Subcutaneous abdominal adipose tissue (tissue), 5 donors: ENCODE data around the gene NTSR1.

Source experiments
- H3K27ac ChIP-seq: one replicate; pipeline ENCODE4 v1.7.0; 2013; ENCODE audit warnings: low read depth, mild to moderate bottlenecking, inconsistent platforms, low read length, moderate library complexity
- H3K27me3 ChIP-seq, 5 donors: one replicate each; pipeline ENCODE4 v1.7.0; 2013; ENCODE audit warnings: low read length in 5 of 5, inconsistent platforms in 1 of 5; ENCODE audit not compliant: control insufficient read depth in 5 of 5, insufficient read depth in 4 of 5
- H3K36me3 ChIP-seq, 5 donors: one replicate each; pipeline ENCODE4 v1.7.0; 2013; ENCODE audit warnings: low read length in 5 of 5; ENCODE audit not compliant: control insufficient read depth in 5 of 5, insufficient read depth in 5 of 5
- H3K4me1 ChIP-seq, 5 donors: one replicate each; pipeline ENCODE4 v1.7.0; 2013; ENCODE audit warnings: low read length in 5 of 5, mild to moderate bottlenecking in 3 of 5, moderate library complexity in 1 of 5; ENCODE audit not compliant: control insufficient read depth in 5 of 5, insufficient read depth in 5 of 5
- H3K4me3 ChIP-seq, 5 donors: one replicate each; pipeline ENCODE4 v1.7.0; 2013; ENCODE audit warnings: low read length in 5 of 5, low read depth in 1 of 5
- H3K9ac ChIP-seq, 5 donors: one replicate each; pipeline ENCODE4 v1.7.0; 2013; ENCODE audit warnings: low read length in 5 of 5, mild to moderate bottlenecking in 4 of 5, moderate library complexity in 3 of 5
- H3K9me3 ChIP-seq, 5 donors: one replicate each; pipeline ENCODE4 v1.7.0; 2013; ENCODE audit warnings: low read length in 5 of 5; ENCODE audit not compliant: control insufficient read depth in 5 of 5
- donor health status: healthy.
- donor health status: healthy.
- donor health status: healthy.
- donor health status: healthy.
- donor health status: healthy.

Gene NTSR1

DNA sequence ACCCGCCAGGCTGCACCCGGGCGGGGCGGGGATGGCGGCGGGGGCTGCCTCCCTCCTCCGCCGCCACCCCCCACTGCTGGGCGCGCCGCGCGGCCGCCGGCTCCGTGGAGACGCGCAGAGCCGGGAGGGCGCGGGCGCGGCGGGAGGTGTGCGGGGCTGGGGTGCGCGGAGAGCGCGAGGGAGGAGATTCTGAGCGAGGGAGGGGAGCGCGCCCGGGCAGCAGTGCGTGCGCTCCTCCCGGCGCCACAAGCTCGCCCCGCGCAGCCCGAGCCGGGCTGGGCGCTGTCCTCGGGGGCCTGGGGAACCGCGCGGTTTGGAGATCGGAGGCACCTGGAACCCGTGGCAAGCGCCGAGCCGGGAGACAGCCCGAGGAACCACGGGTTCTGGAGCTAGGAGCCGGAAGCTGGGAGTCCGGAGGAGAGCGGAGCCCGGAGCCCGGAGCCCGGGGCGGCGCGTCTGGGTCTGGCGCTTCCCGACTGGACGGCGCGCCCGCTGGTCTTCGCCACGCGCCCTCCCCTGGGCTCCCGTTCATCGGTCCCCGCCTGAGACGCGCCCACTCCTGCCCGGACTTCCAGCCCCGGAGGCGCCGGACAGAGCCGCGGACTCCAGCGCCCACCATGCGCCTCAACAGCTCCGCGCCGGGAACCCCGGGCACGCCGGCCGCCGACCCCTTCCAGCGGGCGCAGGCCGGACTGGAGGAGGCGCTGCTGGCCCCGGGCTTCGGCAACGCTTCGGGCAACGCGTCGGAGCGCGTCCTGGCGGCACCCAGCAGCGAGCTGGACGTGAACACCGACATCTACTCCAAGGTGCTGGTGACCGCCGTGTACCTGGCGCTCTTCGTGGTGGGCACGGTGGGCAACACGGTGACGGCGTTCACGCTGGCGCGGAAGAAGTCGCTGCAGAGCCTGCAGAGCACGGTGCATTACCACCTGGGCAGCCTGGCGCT is at the start of gene NTSR1:
TSS of gene NTSR1 (plus strand) at position 246 of the 946 bp plus-strand sequence. CDS start at position 618, 372 bp downstream.
- Histone ChIP-seq H3K36me3 (no peaks in the 10 kb centered on the region), H3K4me1 (peaks cover 0 to 9% (median 2%) of the 10 kb centered on the region in 5 donors), H3K4me3 (no peak within 1 kb of the TSS), H3K9me3 (no peaks in the 10 kb centered on the region), H3K27me3 (peaks cover 21 to 59% (median 56%) of the 10 kb centered on the region in 5 donors), H3K9ac (no peak within 1 kb of the TSS), H3K27ac (no peak within 1 kb of the TSS)

DNA sequence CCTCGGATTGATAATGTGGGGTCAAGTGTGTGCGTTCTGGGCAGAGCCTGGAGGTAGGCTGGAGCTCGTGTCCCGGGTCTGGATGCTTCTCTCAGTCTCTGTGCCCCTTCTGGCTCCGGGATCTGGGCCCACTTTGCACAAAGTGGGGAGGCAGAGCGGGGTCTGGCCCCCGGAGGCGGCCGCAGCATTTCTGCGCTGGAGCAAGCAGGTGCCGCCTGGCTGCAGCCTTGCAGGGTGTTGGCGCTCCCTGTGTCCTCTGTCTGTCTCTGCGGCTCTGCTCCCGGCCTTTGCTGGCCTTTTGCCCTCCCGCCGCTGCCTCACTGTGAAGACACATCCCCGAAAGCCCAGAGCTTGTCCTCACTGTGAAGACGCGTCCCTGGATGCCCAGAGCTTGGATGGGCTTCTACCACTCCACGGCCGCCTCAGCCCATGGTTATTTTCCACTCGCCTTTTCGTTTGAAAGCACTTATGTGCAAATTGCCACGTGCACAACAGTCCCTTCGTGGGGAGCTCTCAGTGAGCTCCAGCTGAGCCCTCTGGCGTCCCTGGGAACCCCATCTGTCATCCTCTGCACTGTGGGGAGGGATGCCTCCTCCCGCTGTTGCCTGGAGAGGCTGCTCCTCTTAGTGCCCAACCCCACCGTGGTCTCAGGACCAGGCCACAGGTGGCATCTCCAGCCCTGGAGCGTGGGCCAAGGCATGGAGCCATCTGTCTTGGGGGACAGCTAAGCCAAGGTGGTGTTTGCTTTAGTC is 49.0 kb upstream of the NTSR1 start:
- peaks cover 0 to 25% (median 2%) of the 10 kb centered on the region in 5 donors for H3K4me1 ChIP-seq
- H3K27me3 ChIP-seq = peaks cover 0 to 11% (median 7%) of the 10 kb centered on the region in 5 donors
- no peak overlapping the region for H3K4me3 ChIP-seq
- H3K9ac ChIP-seq = no peak overlapping the region
- H3K9me3 ChIP-seq = no peaks in the 10 kb centered on the region
- peaks cover 0 to 16% (median 0%) of the 10 kb centered on the region in 5 donors for H3K36me3 ChIP-seq
- H3K27ac ChIP-seq = no peak overlapping the region

- Histone ChIP-seq H3K36me3 (peaks cover 0 to 16% (median 0%) of the 10 kb centered on the region in 5 donors), H3K27ac (no peak overlapping the region), H3K9ac (no peak overlapping the region), H3K27me3 (peaks cover 0 to 11% (median 7%) of the 10 kb centered on the region in 5 donors), H3K9me3 (no peaks in the 10 kb centered on the region), H3K4me3 (no peak overlapping the region), H3K4me1 (peaks cover 0 to 25% (median 4%) of the 10 kb centered on the region in 5 donors)
These were observed 48.4 kb upstream of the NTSR1 start for GRCh38 chr20:62660240-62660615.

GRCh38 chr20:62660768-62661167 is 47.9 kb upstream of the NTSR1 start:
- peaks cover 0 to 11% (median 7%) of the 10 kb centered on the region in 5 donors for H3K27me3 ChIP-seq
- no peak overlapping the region for H3K9ac ChIP-seq
- peaks cover 0 to 16% (median 0%) of the 10 kb centered on the region in 5 donors for H3K36me3 ChIP-seq
- no peak overlapping the region for H3K4me3 ChIP-seq
- no peaks in the 10 kb centered on the region for H3K9me3 ChIP-seq
- peaks cover 0 to 20% (median 4%) of the 10 kb centered on the region in 5 donors for H3K4me1 ChIP-seq
- H3K27ac ChIP-seq = no peak overlapping the region

- Histone ChIP-seq H3K27ac (no peak overlapping the region), H3K9me3 (no peaks in the 10 kb centered on the region), H3K36me3 (peaks cover 0 to 15% (median 0%) of the 10 kb centered on the region in 5 donors), H3K27me3 (peaks cover 0 to 13% (median 10%) of the 10 kb centered on the region in 5 donors), H3K4me3 (no peak overlapping the region), H3K9ac (no peak overlapping the region), H3K4me1 (peaks cover 0 to 27% (median 11%) of the 10 kb centered on the region in 5 donors)
These were observed 47.0 kb upstream of the NTSR1 start for GRCh38 chr20:62661647-62662046.

DNA sequence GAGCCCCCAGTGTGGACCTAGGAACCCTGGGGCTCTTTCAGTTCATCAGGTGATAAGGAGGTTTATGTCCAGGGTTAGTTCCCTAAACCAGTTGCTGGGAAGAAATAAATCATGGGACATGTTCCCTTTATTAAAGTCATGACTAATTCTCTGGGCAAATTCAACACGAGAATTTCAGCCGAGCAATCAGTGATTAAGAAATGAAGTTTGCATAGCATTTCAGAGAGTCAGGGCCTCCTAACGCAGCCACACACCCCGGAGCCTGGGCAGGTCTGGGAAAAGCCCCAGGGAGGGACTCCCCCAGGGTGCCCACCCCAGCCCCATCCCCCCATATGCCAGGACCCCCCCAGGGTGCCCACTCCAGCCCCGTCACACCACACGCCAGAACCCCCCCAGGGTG is 46.2 kb upstream of the NTSR1 start:
- Histone ChIP-seq H3K4me1 (peaks cover 3 to 35% (median 18%) of the 10 kb centered on the region in 5 donors), H3K27ac (no peak overlapping the region), H3K9ac (no peak overlapping the region), H3K9me3 (no peaks in the 10 kb centered on the region), H3K4me3 (no peak overlapping the region), H3K27me3 (peaks cover 0 to 19% (median 10%) of the 10 kb centered on the region in 5 donors), H3K36me3 (peaks cover 0 to 11% (median 0%) of the 10 kb centered on the region in 5 donors)

DNA sequence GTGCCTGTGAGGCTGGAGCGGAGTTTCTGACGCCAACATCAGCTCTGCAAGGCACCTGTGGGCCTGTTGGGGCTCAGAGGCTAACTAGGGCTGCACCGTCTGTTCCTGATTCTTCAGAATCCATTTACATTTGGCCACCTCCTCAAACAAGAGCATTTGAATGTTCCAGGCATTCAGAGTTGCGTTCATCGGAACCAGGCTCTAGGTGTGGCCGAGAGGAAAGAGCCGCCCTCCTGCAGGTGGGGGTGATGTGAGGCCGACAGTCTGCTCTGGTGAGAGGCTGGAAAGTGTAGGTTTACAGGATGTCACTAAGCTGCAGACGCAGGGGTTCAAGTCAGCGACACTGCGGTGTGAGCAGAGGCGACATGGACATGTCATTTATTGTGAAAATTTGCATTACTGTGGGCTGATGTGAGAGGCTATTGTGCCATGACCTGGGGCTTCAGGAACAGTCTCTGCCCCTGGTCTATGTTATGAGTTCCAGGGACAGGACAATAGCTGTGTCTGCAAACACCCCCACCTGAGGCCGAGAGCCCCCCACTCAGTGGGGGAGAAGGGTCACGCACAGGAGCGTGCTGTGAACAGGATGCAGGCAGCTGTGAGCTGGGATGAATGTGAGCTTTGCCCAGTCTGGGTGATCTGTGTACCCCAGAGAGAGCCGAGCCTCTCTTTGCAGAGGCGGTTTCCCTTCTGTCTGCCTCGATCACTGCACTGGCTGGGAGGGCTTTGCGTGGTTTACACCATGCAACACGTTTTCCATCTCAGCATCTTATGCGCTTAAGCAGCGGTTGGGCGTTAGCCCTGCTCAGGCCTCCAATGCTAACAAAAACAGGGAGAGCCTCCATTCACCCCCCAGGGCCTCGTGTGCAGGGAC is 45.3 kb upstream of the NTSR1 start:
- Histone ChIP-seq H3K4me3 (no peak overlapping the region), H3K9ac (no peak overlapping the region), H3K27ac (no peak overlapping the region)

GRCh38 chr20:62664019-62664971 is 44.3 kb upstream of the NTSR1 start:
- Histone ChIP-seq H3K27me3 (peaks cover 0 to 22% (median 10%) of the 10 kb centered on the region in 5 donors), H3K4me3 (no peak overlapping the region), H3K27ac (no peak overlapping the region), H3K36me3 (peaks cover 0 to 11% (median 0%) of the 10 kb centered on the region in 5 donors), H3K9ac (no peak overlapping the region), H3K9me3 (no peaks in the 10 kb centered on the region), H3K4me1 (peaks cover 3 to 30% (median 19%) of the 10 kb centered on the region in 5 donors)

More for the DNA sequence above, 45.3 kb upstream of the NTSR1 start:
- Histone ChIP-seq H3K27me3 (peaks cover 0 to 22% (median 10%) of the 10 kb centered on the region in 5 donors), H3K36me3 (peaks cover 0 to 11% (median 0%) of the 10 kb centered on the region in 5 donors), H3K4me1 (peaks cover 3 to 38% (median 25%) of the 10 kb centered on the region in 5 donors), H3K9me3 (no peaks in the 10 kb centered on the region)
